Posterior cingulate gyrus (tissue), 11 donors: ENCODE measurements around the gene ELOVL2.
"Not testable (repeated sequence)": the region's sequence is repeated elsewhere in the genome, so short reads cannot be mapped to it uniquely, and the experiment has no call there.

Experiments used
- DNase-seq, 10 donors: peaks; one replicate each; pipeline versions ENCODE4 v3.0.0 to v3.0.0-alpha.2; 2020 to 2021; ENCODE audit warnings: mixed read lengths in 3 of 10
- intact Hi-C: fragments of 100-400 bp; cut with DNase I; formaldehyde crosslinking; loops from one replicate; pipeline ENCODE4 v1.15.1; 2023

Gene ELOVL2

GRCh38 chr6:11025921-11026635 is 18.0 kb downstream of the ELOVL2 start:
- intact Hi-C loops = no loop called here
- DNase-seq = no peak

- intact Hi-C loops = no loop called here
- no peak for DNase-seq
These were observed 19.0 kb downstream of the ELOVL2 start for GRCh38 chr6:11025130-11025529.

GRCh38 chr6:11023032-11023431 is 21.1 kb downstream of the ELOVL2 start:
- intact Hi-C loops = no loop called here
- DNase-seq = no peak

- intact Hi-C loops = no loop called here
- DNase-seq = no peak
These were observed 22.4 kb downstream of the ELOVL2 start for GRCh38 chr6:11021714-11022113.

- intact Hi-C loops = no loop called here
- DNase-seq = no peak
These were observed 23.1 kb downstream of the ELOVL2 start for GRCh38 chr6:11021003-11021402.

- no peak for DNase-seq
- intact Hi-C loops = no loop called here
These were observed 25.9 kb downstream of the ELOVL2 start for GRCh38 chr6:11018225-11018624.

GRCh38 chr6:11017090-11017489 is 27.0 kb downstream of the ELOVL2 start:
- intact Hi-C loops = no loop called here
- DNase-seq = no peak

- no peak for DNase-seq
- intact Hi-C loops = no loop called here
These were observed 27.7 kb downstream of the ELOVL2 start for GRCh38 chr6:11016452-11016851.

- DNase-seq = no peak
- intact Hi-C loops = no loop called here
These were observed 29.0 kb downstream of the ELOVL2 start for GRCh38 chr6:11015102-11015501.

GRCh38 chr6:11013721-11014070 is 30.4 kb downstream of the ELOVL2 start:
- intact Hi-C loops = no loop called here
- no peak for DNase-seq

GRCh38 chr6:11012976-11013720 is 31.0 kb downstream of the ELOVL2 start:
- DNase-seq = no peak
- intact Hi-C loops = loop anchor here (1.0 kb wide), 1 partner anchor 9 kb away; no protein-coding TSS in a partner anchor

- intact Hi-C loops = loop anchor here (1.0 kb wide), 1 partner anchor 8 kb away; no protein-coding TSS in a partner anchor
- DNase-seq = no peak
These were observed 31.8 kb downstream of the ELOVL2 start for GRCh38 chr6:11012295-11012754.

- no peak for DNase-seq
- intact Hi-C loops = loop anchor here (1.0 kb wide), 1 partner anchor 8 kb away; no protein-coding TSS in a partner anchor
These were observed 32.3 kb downstream of the ELOVL2 start for GRCh38 chr6:11011787-11012234.

GRCh38 chr6:11009353-11009752 is 34.8 kb downstream of the ELOVL2 start:
- no peak for DNase-seq
- intact Hi-C loops = no loop called here

- intact Hi-C loops = no loop called here
- DNase-seq = no peak
These were observed 35.3 kb downstream of the ELOVL2 start for GRCh38 chr6:11008821-11009220.

- intact Hi-C loops = no loop called here
These were observed 36.1 kb downstream of the ELOVL2 start for GRCh38 chr6:11007715-11008608.

GRCh38 chr6:11006061-11006460 is 38.0 kb downstream of the ELOVL2 start:
- DNase-seq = no peak
- intact Hi-C loops = no loop called here

More at GRCh38 chr6:11007715-11008608, 36.1 kb downstream of the ELOVL2 start:
- DNase-seq = no peak

GRCh38 chr6:11003297-11003696 is 40.8 kb downstream of the ELOVL2 start:
- intact Hi-C loops, DNase-seq: not testable (repeated sequence)

- intact Hi-C loops = no loop called here
These were observed 41.9 kb downstream of the ELOVL2 start for GRCh38 chr6:11002176-11002575.

GRCh38 chr6:10999994-11000393 is 44.1 kb downstream of the ELOVL2 start:
- DNase-seq = no peak
- intact Hi-C loops = no loop called here

More at GRCh38 chr6:11002176-11002575, 41.9 kb downstream of the ELOVL2 start:
- DNase-seq = no peak
